ENCODE data around the gene DIPK1A.

DNA sequence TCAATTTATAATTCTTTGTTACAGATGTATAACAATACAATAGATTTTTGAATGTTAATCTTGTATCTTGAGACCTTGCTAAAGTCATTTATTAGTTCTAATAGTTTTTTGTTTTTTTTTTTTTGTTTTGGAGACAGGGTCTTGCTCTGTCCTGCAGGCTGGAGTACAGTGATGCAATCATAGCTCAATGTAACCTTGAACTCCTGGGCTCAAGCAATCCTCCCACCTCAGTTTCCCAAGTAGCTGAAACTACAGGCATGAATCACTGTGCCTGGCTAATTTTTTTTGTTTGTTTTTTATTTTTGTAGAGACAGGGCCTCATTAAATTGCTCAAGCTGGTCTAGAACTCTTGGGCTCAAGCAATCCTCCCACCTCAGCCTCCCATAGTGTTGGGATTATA, 26.2 kb upstream of the DIPK1A start:
- TF ChIP-seq CTCF (IDR thresholded peaks at IDR 0.05) (no peak), POLR2AphosphoS5 (IDR thresholded peaks at IDR 0.05) (no peak), POLR2A (IDR thresholded peaks at IDR 0.05) (no peak)

All from breast epithelium (tissue), 3 donors.